MM.1S (cell line): ENCODE measurements around the gene LTBP3.

Source experiments
- DNase-seq: peaks from one replicate; pipeline ENCODE4 v3.0.0-alpha.2; 2015
- H2AFZ ChIP-seq: fragments of 300-600 bp; sonication (generic); 2 replicates; pipeline ENCODE4 v1.6.0; 2016; ENCODE audit warnings: antibody characterized with exemption, low read length
- H3F3A ChIP-seq: fragments of 300-600 bp; sonication (generic); 2 replicates; pipeline ENCODE4 v1.6.1; 2016; ENCODE audit warnings: mild to moderate bottlenecking, antibody characterized with exemption, low read length, moderate library complexity, mixed read lengths; ENCODE audit not compliant: insufficient read depth
- H3K27ac ChIP-seq: fragments of 300-600 bp; sonication (generic); 2 replicates; pipeline ENCODE4 v1.5.1; 2016; ENCODE audit warnings: mild to moderate bottlenecking, low read length
- H3K27me3 ChIP-seq: fragments of 300-600 bp; sonication (generic); replicated peaks from 2 replicates; pipeline ENCODE4 v1.6.0; 2016; ENCODE audit warnings: low read length; ENCODE audit not compliant: insufficient read depth
- H3K36me3 ChIP-seq: fragments of 300-600 bp; sonication (generic); replicated peaks from 2 replicates; pipeline ENCODE4 v1.6.1; 2016; ENCODE audit warnings: mild to moderate bottlenecking, low read length, mixed read lengths; ENCODE audit not compliant: insufficient read depth
- H3K4me1 ChIP-seq: fragments of 300-600 bp; sonication (generic); 2 replicates; pipeline ENCODE4 v1.6.1; 2016; ENCODE audit warnings: low read length, mixed read lengths
- H3K4me2 ChIP-seq: fragments of 300-600 bp; sonication (generic); 2 replicates; pipeline ENCODE4 v1.6.0; 2016; ENCODE audit warnings: low read depth, low read length
- H3K4me3 ChIP-seq: fragments of 300-600 bp; sonication (generic); 2 replicates; pipeline ENCODE4 v1.5.1; 2016; ENCODE audit warnings: low read length, mixed read lengths
- H3K79me2 ChIP-seq: fragments of 300-600 bp; sonication (generic); 2 replicates; pipeline ENCODE4 v1.6.1; 2016; ENCODE audit warnings: mixed run types, low read length, mixed read lengths
- H3K9ac ChIP-seq: fragments of 300-600 bp; sonication (generic); 2 replicates; pipeline ENCODE4 v1.6.1; 2016; ENCODE audit warnings: low read length, mixed read lengths
- H3K9me2 ChIP-seq: fragments of 300-600 bp; sonication (generic); replicated peaks from 2 replicates; pipeline ENCODE4 v1.6.1; 2016; ENCODE audit warnings: mild to moderate bottlenecking, low read length, mixed read lengths; ENCODE audit not compliant: insufficient read depth
- H3K9me3 ChIP-seq: fragments of 300-600 bp; sonication (generic); replicated peaks from 2 replicates; pipeline ENCODE4 v1.6.1; 2016; ENCODE audit warnings: mild to moderate bottlenecking, low read length, mixed read lengths; ENCODE audit not compliant: insufficient read depth
- H4K20me1 ChIP-seq: fragments of 300-600 bp; sonication (generic); 2 replicates; pipeline ENCODE4 v1.6.1; 2016; ENCODE audit warnings: mild to moderate bottlenecking, low read length, moderate library complexity, mixed read lengths; ENCODE audit not compliant: insufficient read depth
- CTCF ChIP-seq: fragments of 300-600 bp; sonication (generic); IDR thresholded peaks from 2 replicates; pipeline ENCODE4 v1.5.1; 2016; ENCODE audit warnings: antibody characterized with exemption, low read length, mixed read lengths
- EZH2 ChIP-seq: fragments of 300-600 bp; sonication (generic); optimal IDR thresholded peaks from 2 replicates; pipeline ENCODE3; 2017; ENCODE audit warnings: low read depth, mild to moderate bottlenecking, antibody characterized with exemption, low read length, mixed read lengths
- EZH2phosphoT487 ChIP-seq: fragments of 300-600 bp; sonication (generic); IDR thresholded peaks from 2 replicates; pipeline ENCODE4 v1.6.1; 2018; ENCODE audit warnings: antibody characterized with exemption, low read length

Gene LTBP3

GRCh38 chr11:65593518-65594414 lies 35.6 kb upstream of the LTBP3 start:
- H4K20me1 ChIP-seq, result no peaks in the 10 kb centered on the region
- no peaks in the 10 kb centered on the region for H3K27me3 ChIP-seq
- no peak overlapping the region for H3K27ac ChIP-seq
- peak; percentile 13 for DNase-seq
- H3F3A ChIP-seq, result peaks cover under 1% of the 10 kb centered on the region; the same call in 1 of the 2 replicates
- no peak overlapping the region for H3K4me3 ChIP-seq
- H3K9ac ChIP-seq, result no peak overlapping the region
- no peaks in the 10 kb centered on the region for H3K36me3 ChIP-seq
- no peak for TF ChIP-seq EZH2
- peak; percentile 62 for TF ChIP-seq CTCF
- TF ChIP-seq EZH2phosphoT487, result no peak
- peaks cover 2% of the 10 kb centered on the region; the same call in 1 of the 2 replicates for H3K79me2 ChIP-seq
- H3K4me2 ChIP-seq, result no peak overlapping the region
- H3K9me2 ChIP-seq, result no peaks in the 10 kb centered on the region
- peaks cover 3% of the 10 kb centered on the region for H3K4me1 ChIP-seq
- H3K9me3 ChIP-seq, result no peaks in the 10 kb centered on the region
- H2AFZ ChIP-seq, result no peak overlapping the region

- H3K27me3 ChIP-seq, result no peaks in the 10 kb centered on the region
- peaks cover 5% of the 10 kb centered on the region; the same call in 1 of the 2 replicates for H3K79me2 ChIP-seq
- no peak overlapping the region for H3K9ac ChIP-seq
- H3K9me3 ChIP-seq, result no peaks in the 10 kb centered on the region
- H3K36me3 ChIP-seq, result no peaks in the 10 kb centered on the region
- H3K4me3 ChIP-seq, result no peak overlapping the region
- H3F3A ChIP-seq, result peaks cover 9% of the 10 kb centered on the region
- H4K20me1 ChIP-seq, result no peaks in the 10 kb centered on the region
- peaks cover 10% of the 10 kb centered on the region for H3K4me1 ChIP-seq
- H3K27ac ChIP-seq, result no peak overlapping the region
- no peaks in the 10 kb centered on the region for H3K9me2 ChIP-seq
- TF ChIP-seq EZH2phosphoT487 (no peak), EZH2 (no peak), CTCF (no peak)
- no peak for DNase-seq
- no peak overlapping the region for H3K4me2 ChIP-seq
- no peak overlapping the region for H2AFZ ChIP-seq
Measured at GRCh38 chr11:65592858-65593517, 34.8 kb upstream of the LTBP3 start.

GRCh38 chr11:65591939-65592857 lies 34.0 kb upstream of the LTBP3 start:
- Histone ChIP-seq H3K9me2 (no peaks in the 10 kb centered on the region), H3K4me3 (no peak overlapping the region), H3K9ac (no peak overlapping the region), H3K4me2 (no peak overlapping the region), H3K4me1 (peaks cover 18% of the 10 kb centered on the region), H3K79me2 (peaks cover 5% of the 10 kb centered on the region), H3K27ac (no peak overlapping the region), H3K9me3 (no peaks in the 10 kb centered on the region), H3K27me3 (no peaks in the 10 kb centered on the region), H2AFZ (no peak overlapping the region), H4K20me1 (no peaks in the 10 kb centered on the region), H3F3A (peaks cover 16% of the 10 kb centered on the region), H3K36me3 (no peaks in the 10 kb centered on the region)
- DNase-seq, result no peak
- TF ChIP-seq EZH2phosphoT487 (no peak), CTCF (no peak), EZH2 (no peak)
